ENCODE results near the gene SCGB1D4.
"Not testable (repeated sequence)": the region's sequence is repeated elsewhere in the genome, so short reads cannot be mapped to it uniquely, and the experiment has no call there.

Gene SCGB1D4, protein sequence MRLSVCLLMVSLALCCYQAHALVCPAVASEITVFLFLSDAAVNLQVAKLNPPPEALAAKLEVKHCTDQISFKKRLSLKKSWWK

DNA sequence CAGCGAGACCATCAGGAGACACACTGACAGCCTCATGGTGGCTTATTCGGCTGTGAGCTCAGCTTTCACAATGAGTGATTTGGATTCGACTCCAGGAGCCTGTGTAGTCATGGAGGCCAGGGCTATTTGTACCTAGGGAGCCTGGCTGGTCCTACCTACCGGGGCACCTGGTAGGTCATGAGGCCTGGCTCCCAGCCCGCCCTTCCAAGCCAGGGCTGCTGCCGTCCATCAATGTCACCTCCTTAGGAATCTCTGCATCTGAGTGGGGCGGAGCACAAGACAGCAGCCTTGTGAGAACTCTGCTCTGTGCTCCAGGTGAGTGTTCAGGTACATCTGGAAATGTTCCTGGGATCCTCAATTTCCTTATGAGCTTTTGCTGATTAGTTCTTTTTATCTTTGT is at the start of gene SCGB1D4:
TSS of gene SCGB1D4 (minus strand) at position 101 of the 400 bp plus-strand sequence. CDS start at position 36, 65 bp downstream.
- no peak for DNase-seq (ENCODE audit: low spot score)

DNA sequence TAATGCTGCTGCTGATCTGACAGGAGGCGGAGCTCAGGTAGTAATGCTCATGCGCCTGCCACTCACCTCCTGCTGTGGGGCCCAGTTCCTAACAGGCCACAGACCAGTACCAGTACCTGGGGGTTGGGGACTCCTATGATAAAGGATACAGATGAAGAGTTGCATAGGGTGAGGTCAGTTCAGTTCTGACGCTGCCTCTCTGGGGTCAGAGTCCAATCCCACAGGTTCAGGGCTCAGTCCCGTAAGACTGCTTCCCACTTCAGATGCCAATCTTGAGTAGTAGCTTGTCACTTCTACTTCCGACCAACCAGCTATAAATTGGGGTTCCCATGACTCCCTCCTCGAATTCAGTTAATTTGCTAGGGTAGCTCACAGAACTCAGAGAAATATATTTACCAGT is 47.0 kb upstream of the SCGB1D4 start:
- no peak for DNase-seq (ENCODE audit: low spot score)

DNA sequence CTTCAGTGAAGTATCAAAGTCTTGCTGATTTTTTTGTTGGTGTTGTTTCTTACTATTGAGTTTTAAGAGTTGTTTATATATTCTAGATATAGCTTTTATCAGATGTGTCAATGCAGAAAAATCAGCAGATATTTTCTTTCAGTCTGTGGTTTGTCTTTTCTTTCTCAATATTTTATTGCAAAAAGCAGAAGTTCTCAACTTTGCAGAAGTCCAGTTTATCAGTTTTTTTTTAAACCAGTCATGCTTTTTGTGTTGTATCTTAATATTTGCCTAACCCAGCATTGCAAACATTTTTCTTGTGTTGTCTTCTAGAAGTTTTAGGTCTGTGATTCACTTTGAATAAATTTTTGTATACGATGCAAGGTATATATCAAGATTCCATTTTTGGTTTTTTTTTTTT is 45.3 kb upstream of the SCGB1D4 start:
- no peak for DNase-seq (ENCODE audit: low spot score)

DNA sequence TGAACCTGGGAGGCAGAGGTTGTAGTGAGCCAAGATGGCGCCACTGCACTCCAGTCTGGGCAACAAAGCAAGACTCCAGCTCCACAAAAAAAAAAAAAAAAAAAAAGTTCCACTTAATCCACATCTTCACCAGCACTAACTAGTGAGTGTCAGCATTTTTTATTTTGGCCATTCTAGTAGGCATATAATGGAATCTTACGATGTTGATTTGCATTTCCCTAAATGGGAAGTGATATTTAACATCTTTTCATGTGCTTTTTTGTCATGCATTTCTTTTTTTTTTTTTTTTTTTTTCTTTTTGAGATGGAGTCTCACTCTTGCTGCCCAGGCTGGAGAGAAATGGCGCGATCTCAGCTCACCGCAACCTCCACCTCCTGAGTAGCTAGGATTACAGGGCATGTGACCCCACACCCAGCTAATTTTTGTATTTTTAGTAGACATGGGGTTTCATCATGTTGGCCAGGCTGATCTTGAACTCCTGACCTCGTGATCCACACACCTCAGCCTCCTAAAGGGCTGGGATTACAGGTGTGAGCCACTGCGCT is 44.8 kb upstream of the SCGB1D4 start:
- DNase-seq (ENCODE audit: low spot score), result not testable (repeated sequence)

DNA sequence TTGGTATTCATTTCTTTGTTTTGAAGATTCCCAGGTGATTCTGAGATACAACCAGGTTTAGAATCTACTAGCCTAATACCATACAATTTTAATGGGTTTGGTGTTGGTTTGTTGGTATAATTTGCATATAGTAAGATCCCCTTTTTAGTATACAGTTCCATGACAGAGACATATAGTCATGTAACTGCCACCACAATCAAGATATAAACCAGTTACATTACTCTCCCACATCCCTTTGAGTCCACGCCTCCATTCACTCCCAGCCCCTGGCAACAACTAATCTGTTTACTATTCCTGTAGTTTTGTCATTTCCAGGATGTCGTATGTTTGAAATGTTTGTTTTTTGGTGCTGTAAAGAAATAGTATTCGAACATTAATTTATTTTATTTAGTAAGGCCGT is 42.7 kb upstream of the SCGB1D4 start:
- DNase-seq (ENCODE audit: low spot score), result no peak

DNA sequence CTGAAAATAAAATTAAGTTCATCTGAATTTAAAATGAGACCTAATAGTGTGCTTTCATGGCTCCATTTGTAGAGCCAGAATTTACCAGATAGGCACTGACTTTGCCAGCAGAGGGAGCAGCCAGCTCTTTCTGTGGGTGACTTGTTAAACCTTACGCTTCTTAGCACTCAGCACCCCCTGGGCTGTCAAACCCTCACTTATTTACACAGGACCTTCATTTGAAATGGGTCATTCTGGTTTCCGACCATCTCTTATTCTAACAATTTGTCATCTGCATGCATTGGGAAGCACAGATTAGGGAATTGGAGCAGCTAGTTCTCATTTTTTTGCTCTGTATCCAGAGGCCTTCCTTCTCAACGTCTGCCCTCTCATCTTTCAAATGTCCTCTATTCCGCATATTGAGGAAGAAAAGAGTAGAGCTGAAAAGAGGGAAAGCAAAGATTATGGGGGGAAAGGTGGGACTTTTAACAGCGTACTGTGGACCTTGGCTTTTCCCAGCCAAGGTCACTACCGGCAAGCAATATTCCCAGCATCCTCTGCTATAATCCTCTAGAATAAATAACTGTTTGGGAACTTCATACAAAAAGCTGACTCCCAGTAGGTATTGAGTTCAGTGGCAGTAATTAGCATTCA is 41.5 kb upstream of the SCGB1D4 start:
- peak; percentile 54 for DNase-seq (ENCODE audit: low spot score)

DNA sequence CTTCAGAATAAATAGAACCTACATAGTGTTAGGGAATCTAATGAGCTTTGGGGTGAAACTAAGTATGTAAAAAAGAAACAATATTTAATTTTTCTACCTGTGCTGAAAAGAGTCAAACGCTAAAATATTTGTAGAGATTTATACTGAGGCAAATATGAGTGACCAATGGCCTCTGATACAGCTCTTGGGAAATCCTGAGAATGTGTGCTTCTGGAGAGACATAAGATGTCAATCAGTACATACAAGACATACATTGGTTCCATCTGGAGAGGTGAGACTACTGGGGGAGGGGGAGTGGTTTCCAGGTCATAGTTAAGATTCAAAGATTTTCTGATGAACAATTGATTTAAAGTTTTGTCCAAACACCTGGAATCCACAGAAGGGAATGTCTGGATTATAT is 39.3 kb upstream of the SCGB1D4 start:
- DNase-seq (ENCODE audit: low spot score), result no peak

DNA sequence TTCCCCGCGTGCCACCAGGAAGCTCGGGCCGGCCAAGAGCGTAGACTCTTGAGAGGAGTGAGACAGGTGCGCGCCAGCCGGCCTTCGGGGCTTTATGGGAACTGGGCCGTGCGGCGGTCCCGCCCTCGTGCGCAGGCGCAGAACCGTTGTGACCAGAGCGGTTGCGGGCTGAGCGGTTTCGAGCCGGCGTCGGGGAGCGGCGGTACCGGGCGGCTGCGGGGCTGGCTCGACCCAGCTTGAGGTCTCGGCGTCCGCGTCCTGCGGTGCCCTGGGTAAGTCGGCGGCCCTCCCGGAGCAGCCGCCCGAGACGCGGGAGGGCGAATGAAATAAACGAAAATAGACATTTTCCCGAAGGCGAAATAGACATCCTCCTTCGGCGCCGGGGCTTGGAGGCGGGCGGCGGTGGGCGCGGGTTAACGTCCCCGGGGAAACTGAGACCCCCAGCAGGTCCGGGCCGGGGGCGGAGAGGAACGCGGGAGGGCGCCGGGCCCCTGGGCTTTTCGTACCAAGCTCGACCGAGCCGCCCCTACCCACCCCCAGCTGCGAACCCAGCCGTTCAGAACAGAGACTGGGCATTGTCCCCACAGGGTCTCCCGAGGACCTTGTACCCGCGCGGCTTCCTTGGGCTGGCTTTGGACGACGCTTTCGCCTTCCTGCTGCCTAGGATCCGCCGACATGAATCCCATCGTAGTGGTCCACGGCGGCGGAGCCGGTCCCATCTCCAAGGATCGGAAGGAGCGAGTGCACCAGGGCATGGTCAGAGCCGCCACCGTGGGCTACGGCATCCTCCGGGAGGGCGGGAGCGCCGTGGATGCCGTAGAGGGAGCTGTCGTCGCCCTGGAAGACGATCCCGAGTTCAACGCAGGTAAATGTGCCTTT is 38.7 kb upstream of the SCGB1D4 start, which contains the start of gene ASRGL1:
TSS of gene ASRGL1 (plus strand) at position 146 of the 879 bp plus-strand sequence. CDS start at position 676, 530 bp downstream.
- peak; percentile 74 for DNase-seq (ENCODE audit: low spot score)

DNA sequence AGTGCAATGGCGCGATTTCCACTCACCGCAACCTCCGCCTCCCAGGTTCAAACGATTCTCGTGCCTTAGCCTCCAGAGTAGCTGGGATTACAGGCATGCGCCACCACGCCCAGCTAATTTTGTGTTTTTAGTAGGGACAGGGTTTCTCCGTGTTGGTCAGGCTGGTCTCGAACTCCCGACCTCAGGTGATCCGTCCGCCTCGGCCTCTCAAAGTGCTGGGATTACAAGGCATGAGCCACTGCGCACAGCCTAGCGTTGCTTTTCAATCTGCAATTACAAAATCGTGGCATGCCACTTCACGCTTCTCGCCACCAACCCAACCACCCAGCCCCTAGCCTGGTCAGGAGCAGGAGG is 38.1 kb upstream of the SCGB1D4 start:
- DNase-seq (ENCODE audit: low spot score), result not testable (repeated sequence)

DNA sequence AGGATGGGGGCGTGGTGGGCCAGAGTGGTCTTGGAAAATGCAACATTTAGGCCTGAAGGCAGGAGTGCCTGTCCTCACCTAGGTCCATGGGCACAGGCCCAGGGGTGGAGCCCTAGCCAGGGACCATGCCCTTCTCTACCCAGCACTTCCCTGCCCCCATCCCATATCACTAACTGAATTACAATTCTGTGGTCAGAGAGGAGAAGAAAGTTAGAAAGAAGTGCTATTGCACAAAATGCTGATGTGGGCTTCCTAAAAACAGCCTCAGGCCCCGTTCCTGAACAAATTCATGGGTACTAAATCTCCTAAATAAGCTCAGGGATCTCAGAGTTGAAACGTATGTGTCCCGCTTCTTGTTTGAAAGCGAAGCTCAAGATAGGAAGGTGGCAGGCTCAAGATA is 34.9 kb upstream of the SCGB1D4 start:
- DNase-seq (ENCODE audit: low spot score), result no peak

DNA sequence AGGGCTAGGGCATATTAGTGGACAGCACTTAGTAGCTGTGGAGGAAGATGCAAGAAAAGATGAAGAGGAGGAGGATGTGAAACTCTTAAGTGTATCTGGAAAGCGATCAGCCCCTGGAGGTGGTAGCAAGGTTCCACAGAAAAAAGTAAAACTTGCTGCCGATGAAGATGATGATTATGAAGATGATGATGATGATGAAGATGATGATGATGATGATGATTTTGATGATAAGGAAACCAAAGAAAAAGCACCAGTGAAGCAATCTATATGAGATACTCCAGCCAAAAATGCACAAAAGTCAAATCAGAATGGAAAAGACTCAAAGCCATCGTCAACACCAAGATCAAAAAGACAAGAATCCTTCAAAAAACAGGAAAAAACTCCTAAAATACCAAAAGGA is 32.4 kb upstream of the SCGB1D4 start:
- DNase-seq (ENCODE audit: low spot score), result not testable (repeated sequence)

DNA sequence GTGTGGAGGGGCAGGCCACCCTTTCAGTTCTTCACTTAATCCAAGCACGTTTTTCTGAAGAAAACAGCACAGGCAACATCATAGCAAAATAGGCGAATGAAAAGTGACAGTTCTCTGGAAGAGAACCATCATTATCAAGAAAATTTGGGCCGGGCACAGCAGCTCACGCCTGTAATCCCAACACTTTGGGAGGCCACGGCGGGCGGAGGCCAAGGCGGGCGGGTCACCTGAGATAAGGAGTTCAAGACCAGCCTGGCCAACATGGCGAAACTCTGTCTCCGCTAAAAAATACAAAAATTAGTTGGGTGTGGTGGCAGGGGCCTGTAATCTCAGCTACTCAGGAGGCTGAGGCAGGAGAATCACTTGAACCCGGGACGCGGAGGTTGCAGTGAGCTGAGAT is 28.7 kb upstream of the SCGB1D4 start:
- not testable (repeated sequence) for DNase-seq (ENCODE audit: low spot score)

DNA sequence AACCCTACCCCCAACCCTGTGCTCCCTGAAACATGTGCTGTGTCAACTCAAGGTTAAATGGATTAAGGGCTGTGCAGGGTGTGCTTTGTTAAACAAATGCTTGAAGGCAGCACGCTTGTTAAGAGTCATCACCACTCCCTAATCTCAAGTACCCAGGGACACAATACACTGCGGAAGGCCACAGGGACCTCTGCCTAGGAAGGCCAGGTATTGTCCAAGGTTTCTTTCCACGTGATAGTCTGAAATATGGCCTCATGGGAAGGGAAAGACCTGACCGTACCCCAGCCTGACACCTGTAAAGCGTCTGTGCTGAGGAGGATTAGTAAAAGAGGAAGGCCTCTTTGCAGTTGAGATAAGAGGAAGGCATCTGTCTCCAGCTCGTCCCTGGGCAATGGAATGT is 27.8 kb upstream of the SCGB1D4 start:
- DNase-seq (ENCODE audit: low spot score), result not testable (repeated sequence)

DNA sequence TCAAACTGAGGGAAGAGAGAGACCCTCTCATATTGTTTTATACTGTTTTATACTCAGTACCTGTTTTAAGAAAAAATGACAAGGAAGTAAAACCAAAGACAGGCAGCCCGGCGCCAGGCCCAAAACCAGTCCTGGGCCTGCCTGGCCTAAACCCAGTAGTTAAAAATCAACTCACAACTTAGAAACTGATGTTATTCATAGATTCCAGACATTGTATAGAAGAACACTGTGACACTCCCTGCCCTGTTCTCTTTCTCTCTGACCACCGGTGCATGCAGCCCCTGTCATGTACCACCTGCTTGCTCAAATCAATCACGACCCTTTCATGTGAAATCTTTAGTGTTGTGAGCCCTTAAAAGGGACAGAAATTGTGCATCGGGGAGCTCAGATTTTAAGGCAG is 26.9 kb upstream of the SCGB1D4 start:
- not testable (repeated sequence) for DNase-seq (ENCODE audit: low spot score)

DNA sequence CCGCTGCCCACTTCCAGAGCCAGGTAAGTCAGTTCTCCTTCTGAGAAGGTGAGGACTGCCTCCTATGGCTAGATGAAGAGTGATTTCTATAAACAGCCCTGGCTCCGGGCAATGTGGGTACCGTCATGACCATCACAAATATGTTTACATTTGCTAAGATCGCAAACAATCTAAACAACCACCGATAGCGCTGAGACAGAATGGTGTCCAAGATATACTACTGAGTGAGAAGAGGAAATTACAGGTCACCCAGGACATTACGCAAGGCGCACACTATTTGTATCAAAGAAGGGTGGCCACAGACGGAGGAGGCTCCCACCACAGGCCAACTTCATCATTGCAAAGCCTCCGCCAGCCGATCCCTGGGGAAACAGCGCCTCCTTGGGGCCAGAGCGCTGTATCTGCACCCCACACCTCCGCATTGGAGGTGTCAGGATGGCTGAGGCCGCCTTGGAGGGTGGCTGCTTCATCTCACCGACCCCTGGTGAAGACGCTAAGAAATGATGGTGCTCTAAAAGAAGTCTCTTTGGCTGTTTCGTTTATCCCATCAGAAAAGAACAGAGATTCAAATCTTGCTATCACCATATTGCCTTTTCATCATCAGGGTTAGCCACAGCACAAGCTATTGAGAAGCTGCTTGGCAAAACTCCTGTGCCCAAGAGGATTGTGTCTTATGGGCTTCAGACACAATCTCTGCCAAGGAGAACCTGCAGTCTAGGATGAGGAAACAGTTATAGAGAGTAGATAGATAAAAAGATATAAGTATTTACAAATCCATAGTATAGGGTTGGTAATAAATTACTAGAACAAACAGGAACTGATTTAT is 26.1 kb upstream of the SCGB1D4 start:
- peak; percentile 73 for DNase-seq (ENCODE audit: low spot score)

DNA sequence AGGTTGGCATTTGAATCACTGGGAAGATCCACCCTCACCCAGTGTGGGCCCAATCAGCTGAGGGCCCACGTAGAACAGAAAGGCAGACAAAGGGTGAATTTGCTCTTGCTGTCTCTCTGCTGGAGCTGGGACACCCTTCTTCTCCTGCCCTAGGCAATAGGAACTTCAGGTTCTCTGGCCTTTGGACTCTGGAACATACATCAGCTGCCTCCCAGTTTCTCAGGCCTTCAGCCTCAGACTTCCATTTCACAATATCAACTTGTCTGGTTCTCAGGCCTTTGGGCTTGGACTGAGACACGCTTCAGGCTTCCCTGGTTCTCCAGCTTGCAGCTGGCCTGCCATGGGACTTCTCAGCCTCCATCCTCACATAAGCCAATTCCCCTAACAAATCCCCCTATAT is 23.6 kb upstream of the SCGB1D4 start:
- DNase-seq (ENCODE audit: low spot score), result no peak

DNA sequence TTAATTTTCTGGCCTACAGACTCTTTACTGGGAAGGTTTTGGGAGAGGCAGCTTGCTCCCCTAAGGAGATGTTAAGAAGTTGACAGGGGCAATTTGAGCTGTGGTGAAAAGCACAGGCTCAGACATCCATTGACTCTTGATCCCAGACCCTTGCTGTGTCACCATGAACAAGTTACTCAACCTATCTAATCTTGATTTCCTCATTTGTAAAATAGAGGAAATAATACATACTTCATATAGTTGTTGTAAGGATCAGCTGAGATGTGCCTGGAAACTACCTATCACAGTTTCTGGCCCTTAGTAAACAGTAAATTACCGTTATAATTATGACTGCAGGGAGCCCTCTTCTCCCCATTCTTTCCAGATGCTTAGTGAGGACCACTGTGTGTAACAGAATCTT is 16.6 kb upstream of the SCGB1D4 start:
- no peak for DNase-seq (ENCODE audit: low spot score)

DNA sequence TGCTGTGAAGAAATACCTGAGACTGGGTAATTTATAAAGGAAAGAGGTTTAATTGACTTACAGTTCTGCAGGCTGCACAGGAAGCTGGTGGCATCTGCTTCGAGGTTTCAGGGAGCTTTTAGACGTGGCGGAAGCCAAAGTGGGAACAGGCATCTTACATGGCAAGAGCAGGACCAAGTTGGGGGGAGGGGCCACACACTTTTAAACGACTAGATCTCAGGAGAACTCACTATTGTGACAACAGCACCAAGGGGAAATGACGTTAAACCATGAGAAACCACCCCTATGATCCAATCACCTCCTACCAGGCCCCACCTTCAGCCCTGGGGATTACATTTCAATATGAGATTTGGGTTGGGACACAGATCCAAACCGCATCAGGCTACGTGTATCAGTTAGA is 11.1 kb upstream of the SCGB1D4 start:
- no peak for DNase-seq (ENCODE audit: low spot score)

DNA sequence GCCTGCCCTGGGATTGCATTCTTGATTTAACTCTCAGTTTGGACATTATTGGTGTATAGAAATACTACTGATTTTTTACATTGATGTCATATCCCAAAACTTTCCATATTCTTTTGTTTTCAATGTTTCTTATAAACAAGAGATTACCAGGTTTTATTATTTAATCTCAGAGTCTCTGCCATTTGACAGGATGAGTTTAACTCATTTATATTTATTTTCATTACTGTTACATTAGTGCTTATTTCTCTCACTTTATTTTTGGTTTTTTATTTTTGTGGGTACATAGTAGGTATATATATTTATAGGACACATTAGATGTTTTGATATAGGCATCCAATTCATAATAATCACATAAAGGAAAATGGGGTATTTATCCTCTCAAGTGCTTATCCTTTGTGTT is 9.1 kb upstream of the SCGB1D4 start:
- DNase-seq (ENCODE audit: low spot score), result no peak

DNA sequence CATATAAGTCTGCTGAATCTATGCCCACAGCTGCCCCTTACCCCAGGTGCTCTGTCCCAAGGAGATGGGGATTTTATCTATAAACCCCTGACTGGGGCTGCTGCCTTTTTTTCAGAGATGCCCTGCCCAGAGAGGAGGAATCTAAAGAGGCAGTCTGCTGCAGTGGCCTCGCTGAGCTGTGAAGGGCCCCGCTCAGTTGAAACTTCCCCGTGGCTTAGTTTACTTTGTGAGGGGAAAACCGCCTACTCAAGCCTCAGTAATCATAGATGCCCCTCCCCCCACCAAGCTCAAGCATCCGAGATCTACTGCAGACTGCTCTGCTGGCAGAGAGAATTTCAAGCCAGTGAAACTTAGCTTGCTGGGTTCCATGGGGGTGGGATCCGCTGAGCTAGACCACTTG is 7.4 kb upstream of the SCGB1D4 start:
- DNase-seq (ENCODE audit: low spot score), result no peak

DNA sequence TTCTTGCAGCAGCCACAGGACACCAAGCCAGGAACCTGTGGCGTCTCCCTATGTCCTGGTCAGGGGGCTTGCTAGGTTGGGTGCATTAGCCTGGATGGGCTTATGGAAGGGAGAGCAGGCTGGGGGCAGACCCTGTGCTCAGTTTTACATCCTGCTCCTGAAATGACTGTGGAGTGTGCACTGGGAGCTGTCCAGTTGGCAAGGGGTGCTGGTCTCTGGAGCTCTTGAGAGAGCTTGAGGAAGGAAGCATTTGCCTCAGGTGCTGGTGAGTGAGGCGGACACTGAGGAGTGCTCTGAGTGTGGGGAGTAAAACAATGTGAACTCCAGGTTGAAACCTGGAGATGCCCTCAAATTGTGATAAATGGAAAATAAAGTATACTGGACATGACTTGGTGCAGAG is 3.4 kb downstream of the SCGB1D4 start:
- peak; percentile 4 for DNase-seq (ENCODE audit: low spot score)

DNA sequence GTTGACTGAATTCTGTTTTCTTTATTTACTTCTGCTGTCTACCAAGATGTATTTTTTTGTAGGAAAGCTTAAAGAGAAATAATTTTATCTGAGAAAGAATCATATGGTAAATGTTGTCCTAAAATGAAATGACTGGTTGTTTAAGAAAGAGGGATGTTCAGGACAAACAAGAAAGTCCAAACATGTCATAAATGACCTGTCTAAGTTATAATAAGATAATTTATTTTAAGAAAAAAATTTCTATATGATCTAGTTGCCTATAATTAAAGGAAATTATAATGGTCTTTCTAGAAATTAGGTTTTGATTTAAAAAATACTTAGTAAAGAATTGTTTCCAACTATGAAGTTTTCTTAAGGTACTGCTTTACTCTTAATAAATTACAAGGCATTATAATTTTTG is 18.4 kb downstream of the SCGB1D4 start:
- no peak for DNase-seq (ENCODE audit: low spot score)
